ENCODE results near the gene FBF1. TPM values are rescaled to one million over a fixed set of nuclear protein-coding genes. Genes with fewer than 3 reads are reported as not detected.

Gene FBF1
- total RNA-seq, 4 donors from 2014 or later = 20.4 to 23.8 (median 22.4) TPM

GRCh38 chr17:75876190-75876937, 64.5 kb downstream of the FBF1 start:
- TF ChIP-seq POLR2A (IDR thresholded peaks at IDR 0.05) = no peak
- TF ChIP-seq CTCF (IDR thresholded peaks at IDR 0.05) = peak in 1 of 3 donors; percentile 70
- peak in 1 of 2 donors; percentile 92 for DNase-seq (ENCODE audit: low spot score in 2 of 2)
- peak overlapping the region; percentile 81 for H3K4me3 ChIP-seq (ENCODE audit: low read depth, poor library complexity, severe bottlenecking)
- intact Hi-C loops (cut with DNase I; ENCODE audit: low total_unique reads) = no loop called here
- 11 to 13% methylated on average over 22 to 24 of the region's 26 CpGs for WGBS, 2 donors

GRCh38 chr17:75875940-75876189, 65.0 kb downstream of the FBF1 start:
- WGBS, 2 donors = 0 to 8% methylated on average over 5 of the region's 5 CpGs
- no peak for TF ChIP-seq POLR2A (IDR thresholded peaks at IDR 0.05)
- TF ChIP-seq CTCF (IDR thresholded peaks at IDR 0.05) = no peak
- no peak overlapping the region for H3K4me3 ChIP-seq (ENCODE audit: low read depth, poor library complexity, severe bottlenecking)
- no peak for DNase-seq (ENCODE audit: low spot score in 2 of 2)
- intact Hi-C loops (cut with DNase I; ENCODE audit: low total_unique reads) = no loop called here

- no peak for DNase-seq (ENCODE audit: low spot score in 2 of 2)
- TF ChIP-seq CTCF (IDR thresholded peaks at IDR 0.05) (no peak), POLR2A (IDR thresholded peaks at IDR 0.05) (no peak)
- WGBS, 2 donors = 16 to 30% methylated on average over 13 of the region's 18 CpGs
- intact Hi-C loops (cut with DNase I; ENCODE audit: low total_unique reads) = no loop called here
- no peak overlapping the region for H3K4me3 ChIP-seq (ENCODE audit: low read depth, poor library complexity, severe bottlenecking)
These were observed 65.5 kb downstream of the FBF1 start for GRCh38 chr17:75875182-75875939.

GRCh38 chr17:75874323-75875181, 66.3 kb downstream of the FBF1 start:
- intact Hi-C loops (cut with DNase I; ENCODE audit: low total_unique reads) = no loop called here
- 82 to 87% methylated on average over 31 to 37 of the region's 38 CpGs for WGBS, 2 donors
- no peak overlapping the region for H3K4me3 ChIP-seq (ENCODE audit: low read depth, poor library complexity, severe bottlenecking)
- no peak for DNase-seq (ENCODE audit: low spot score in 2 of 2)
- TF ChIP-seq POLR2A (IDR thresholded peaks at IDR 0.05) = no peak
- TF ChIP-seq CTCF (IDR thresholded peaks at IDR 0.05) = no peak

GRCh38 chr17:75873587-75874322, 67.1 kb downstream of the FBF1 start:
- DNase-seq (ENCODE audit: low spot score in 2 of 2) = no peak
- TF ChIP-seq CTCF (IDR thresholded peaks at IDR 0.05) = no peak
- no peak for TF ChIP-seq POLR2A (IDR thresholded peaks at IDR 0.05)
- H3K4me3 ChIP-seq (ENCODE audit: low read depth, poor library complexity, severe bottlenecking) = no peak overlapping the region
- intact Hi-C loops (cut with DNase I; ENCODE audit: low total_unique reads) = no loop called here
- whole genome bisulfite sequencing, 2 donors = 51 to 53% methylated on average over 10 to 11 of the region's 11 CpGs
